ENCODE measurements around the gene KRT77. TPM values are rescaled to one million over a fixed set of nuclear protein-coding genes. Genes with fewer than 3 reads are reported as not detected.
"Not testable (repeated sequence)": the region's sequence is repeated elsewhere in the genome, so short reads cannot be mapped to it uniquely, and the experiment has no call there.

Gene KRT77
- total RNA-seq, 1 donor from 2014 or later, result not detected

GRCh38 chr12:52677671-52678070 lies 25.7 kb downstream of the KRT77 start:
- intact Hi-C loops (cut with micrococcal nuclease), result no loop called here

- intact Hi-C loops (cut with micrococcal nuclease), result no loop called here
These were observed 26.2 kb downstream of the KRT77 start for GRCh38 chr12:52677126-52677525.

- intact Hi-C loops (cut with micrococcal nuclease), result no loop called here
These were observed 27.2 kb downstream of the KRT77 start for GRCh38 chr12:52676163-52676562.

GRCh38 chr12:52675301-52675701 lies 28.0 kb downstream of the KRT77 start:
- intact Hi-C loops (cut with micrococcal nuclease), result no loop called here

GRCh38 chr12:52674433-52674775 lies 28.9 kb downstream of the KRT77 start:
- intact Hi-C loops (cut with micrococcal nuclease), result no loop called here

- intact Hi-C loops (cut with micrococcal nuclease), result no loop called here
These were observed 29.5 kb downstream of the KRT77 start for GRCh38 chr12:52673713-52674432.

- intact Hi-C loops (cut with micrococcal nuclease), result no loop called here
These were observed 30.1 kb downstream of the KRT77 start for GRCh38 chr12:52673217-52673616.

GRCh38 chr12:52672321-52672933 lies 30.9 kb downstream of the KRT77 start:
- intact Hi-C loops (cut with micrococcal nuclease), result no loop called here

- intact Hi-C loops (cut with micrococcal nuclease), result no loop called here
These were observed 32.4 kb downstream of the KRT77 start for GRCh38 chr12:52670961-52671360.

GRCh38 chr12:52670506-52670905 lies 32.8 kb downstream of the KRT77 start:
- intact Hi-C loops (cut with micrococcal nuclease), result no loop called here

- intact Hi-C loops (cut with micrococcal nuclease), result not testable (repeated sequence)
These were observed 33.4 kb downstream of the KRT77 start for GRCh38 chr12:52669941-52670340.

GRCh38 chr12:52669426-52669825 lies 33.9 kb downstream of the KRT77 start:
- intact Hi-C loops (cut with micrococcal nuclease), result no loop called here

GRCh38 chr12:52667931-52668330 lies 35.4 kb downstream of the KRT77 start:
- intact Hi-C loops (cut with micrococcal nuclease), result no loop called here

- intact Hi-C loops (cut with micrococcal nuclease), result no loop called here
These were observed 35.8 kb downstream of the KRT77 start for GRCh38 chr12:52667509-52667908.

- intact Hi-C loops (cut with micrococcal nuclease), result no loop called here
These were observed 36.9 kb downstream of the KRT77 start for GRCh38 chr12:52666471-52666870.

GRCh38 chr12:52663420-52663819 lies 39.9 kb downstream of the KRT77 start:
- intact Hi-C loops (cut with micrococcal nuclease), result no loop called here

- intact Hi-C loops (cut with micrococcal nuclease), result no loop called here
These were observed 40.5 kb downstream of the KRT77 start for GRCh38 chr12:52662918-52663229.

- intact Hi-C loops (cut with micrococcal nuclease), result no loop called here
These were observed 41.0 kb downstream of the KRT77 start for GRCh38 chr12:52662093-52662917.

GRCh38 chr12:52661668-52662067 lies 41.7 kb downstream of the KRT77 start:
- intact Hi-C loops (cut with micrococcal nuclease), result no loop called here

GRCh38 chr12:52660934-52661499 lies 42.3 kb downstream of the KRT77 start:
- intact Hi-C loops (cut with micrococcal nuclease), result no loop called here

GRCh38 chr12:52659951-52660350 lies 43.4 kb downstream of the KRT77 start:
- intact Hi-C loops (cut with micrococcal nuclease), result no loop called here

GRCh38 chr12:52659395-52659794 lies 43.9 kb downstream of the KRT77 start:
- intact Hi-C loops (cut with micrococcal nuclease), result no loop called here

All from T-helper 1 cell treated with Interleukin-12 subunit alpha and Interleukin-12 subunit beta and Interleukin-4 antibody, amounts not matched to agents 30 ng/mL and 1 ng/mL, for 36 hours (primary cell).